ENCODE results near the gene MRPL46.

MRPL46 gene

DNA sequence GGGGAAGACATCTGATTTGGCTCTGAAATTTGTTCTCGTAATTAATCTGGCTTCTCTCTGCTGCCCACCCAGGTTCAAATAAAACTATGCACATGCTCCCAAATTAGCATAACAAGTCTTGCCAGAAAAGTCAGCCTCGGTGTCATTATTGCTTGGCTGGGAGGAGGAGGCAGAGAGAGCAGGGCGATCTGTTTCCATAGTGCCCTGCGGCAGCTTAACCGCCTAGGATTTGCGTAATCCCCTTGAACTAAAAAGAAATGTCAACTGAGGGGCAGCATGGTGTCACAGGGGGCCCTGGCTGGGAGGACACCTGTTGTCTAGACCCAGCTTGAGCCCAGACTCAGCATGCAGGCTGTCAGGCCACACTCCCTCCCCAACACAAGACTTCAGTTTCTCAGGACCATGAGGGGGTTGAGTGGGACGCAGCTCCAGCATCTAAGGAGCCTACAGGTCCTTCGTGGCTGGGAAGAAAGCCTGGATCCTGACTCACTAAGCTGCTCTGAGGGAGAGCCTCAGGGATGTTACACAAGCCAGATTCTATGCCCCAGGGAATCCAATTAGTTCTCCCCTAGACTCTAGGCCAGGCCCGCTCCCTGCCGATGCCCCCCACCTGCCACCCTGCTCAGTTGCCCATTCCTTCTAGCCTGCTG lies 17.6 kb upstream of the MRPL46 start:
- Histone ChIP-seq H3K9ac (ENCODE audit: low read length) (no peak overlapping the region), H2AFZ (ENCODE audit: low read length) (no peak overlapping the region), H3F3A (ENCODE audit: insufficient read depth, low read length) (no peaks in the 10 kb centered on the region), H3K9me2 (ENCODE audit: low read depth, low read length) (no peaks in the 10 kb centered on the region), H3K4me1 (ENCODE audit: insufficient read depth, low read length, severe bottlenecking) (no peaks in the 10 kb centered on the region), H3K27me3 (ENCODE audit: insufficient read depth, low read length) (no peaks in the 10 kb centered on the region), H3K4me2 (ENCODE audit: low read length) (no peak overlapping the region), H3K9me3 (ENCODE audit: low read length) (no peaks in the 10 kb centered on the region), H3K36me3 (ENCODE audit: insufficient read depth, low read length) (no peaks in the 10 kb centered on the region), H3K4me3 (ENCODE audit: low read depth, low read length, poor library complexity, severe bottlenecking) (no peak overlapping the region), H3K79me2 (ENCODE audit: insufficient read depth, low read length) (no peaks in the 10 kb centered on the region), H3K27ac (ENCODE audit: low read depth, low read length, poor library complexity, severe bottlenecking) (no peak overlapping the region), H4K20me1 (ENCODE audit: insufficient read depth, low read length) (no peaks in the 10 kb centered on the region)
- TF ChIP-seq EZH2 (IDR thresholded peaks at IDR 0.05; ENCODE audit: borderline replicate concordance, low read length): no peak
- no peak for TF ChIP-seq CTCF (IDR thresholded peaks at IDR 0.05; ENCODE audit: low read length)

DNA sequence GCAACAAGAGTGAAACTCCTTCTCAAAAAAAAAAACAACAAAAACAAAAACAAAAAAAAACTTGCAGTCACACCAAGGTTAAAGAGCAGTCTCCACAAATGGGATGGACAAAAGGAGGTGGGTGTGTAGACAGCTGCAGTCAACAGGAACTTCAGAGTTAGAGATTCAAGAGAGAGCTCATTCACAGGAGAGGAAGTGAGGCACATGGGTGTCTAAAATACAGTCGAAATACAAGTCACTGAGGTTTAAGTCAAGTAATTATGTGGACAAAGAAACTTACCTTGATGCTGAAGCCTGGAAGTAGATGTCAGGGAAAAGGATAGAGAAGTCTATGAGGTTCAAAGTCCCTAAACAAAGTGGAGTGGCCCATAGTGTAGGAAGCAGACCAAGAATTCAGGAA lies 15.1 kb upstream of the MRPL46 start:
- Histone ChIP-seq H3K9ac (ENCODE audit: low read length) (no peak overlapping the region), H3K4me3 (ENCODE audit: low read depth, low read length, poor library complexity, severe bottlenecking) (no peak overlapping the region), H3K4me2 (ENCODE audit: low read length) (no peak overlapping the region), H3K4me1 (ENCODE audit: insufficient read depth, low read length, severe bottlenecking) (no peaks in the 10 kb centered on the region), H3K27ac (ENCODE audit: low read depth, low read length, poor library complexity, severe bottlenecking) (no peak overlapping the region), H2AFZ (ENCODE audit: low read length) (no peak overlapping the region), H4K20me1 (ENCODE audit: insufficient read depth, low read length) (no peaks in the 10 kb centered on the region), H3K9me3 (ENCODE audit: low read length) (no peaks in the 10 kb centered on the region), H3K79me2 (ENCODE audit: insufficient read depth, low read length) (no peaks in the 10 kb centered on the region), H3K9me2 (ENCODE audit: low read depth, low read length) (no peaks in the 10 kb centered on the region), H3F3A (ENCODE audit: insufficient read depth, low read length) (no peaks in the 10 kb centered on the region), H3K27me3 (ENCODE audit: insufficient read depth, low read length) (no peaks in the 10 kb centered on the region), H3K36me3 (ENCODE audit: insufficient read depth, low read length) (peaks cover 14% of the 10 kb centered on the region)
- TF ChIP-seq CTCF (IDR thresholded peaks at IDR 0.05; ENCODE audit: low read length) (no peak), EZH2 (IDR thresholded peaks at IDR 0.05; ENCODE audit: borderline replicate concordance, low read length) (no peak)

DNA sequence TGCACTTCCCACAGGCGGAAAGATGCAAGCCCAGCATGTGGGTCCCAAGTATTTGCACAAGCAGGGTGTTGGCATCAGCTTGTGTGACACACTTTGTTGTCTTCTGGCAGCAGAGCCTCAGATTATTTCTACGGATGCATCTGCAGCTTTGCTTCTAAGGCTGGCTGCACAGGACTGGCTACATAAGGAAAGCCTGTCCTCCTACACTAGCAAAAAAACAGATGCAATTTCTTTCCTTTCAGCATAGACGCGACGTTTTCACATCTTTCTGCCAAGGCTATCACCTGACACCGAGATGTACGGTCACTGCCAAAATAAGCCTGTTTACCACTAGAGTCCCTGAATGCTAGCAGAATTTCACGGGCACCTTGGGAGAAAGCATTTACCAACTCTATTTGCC lies 13.8 kb upstream of the MRPL46 start:
- H2AFZ ChIP-seq (ENCODE audit: low read length): no peak overlapping the region
- TF ChIP-seq EZH2 (IDR thresholded peaks at IDR 0.05; ENCODE audit: borderline replicate concordance, low read length) (no peak), CTCF (IDR thresholded peaks at IDR 0.05; ENCODE audit: low read length) (no peak)

More for the DNA sequence above, 13.8 kb upstream of the MRPL46 start:
- H3K79me2 ChIP-seq (ENCODE audit: insufficient read depth, low read length): no peaks in the 10 kb centered on the region
- H3K27me3 ChIP-seq (ENCODE audit: insufficient read depth, low read length): no peaks in the 10 kb centered on the region
- no peak overlapping the region for H3K9ac ChIP-seq (ENCODE audit: low read length)
- H3K4me2 ChIP-seq (ENCODE audit: low read length): no peak overlapping the region
- H3K4me3 ChIP-seq (ENCODE audit: low read depth, low read length, poor library complexity, severe bottlenecking): no peak overlapping the region
- H4K20me1 ChIP-seq (ENCODE audit: insufficient read depth, low read length): no peaks in the 10 kb centered on the region
- H3K27ac ChIP-seq (ENCODE audit: low read depth, low read length, poor library complexity, severe bottlenecking): no peak overlapping the region
- no peaks in the 10 kb centered on the region for H3K4me1 ChIP-seq (ENCODE audit: insufficient read depth, low read length, severe bottlenecking)
- no peaks in the 10 kb centered on the region for H3K9me3 ChIP-seq (ENCODE audit: low read length)
- no peaks in the 10 kb centered on the region for H3K9me2 ChIP-seq (ENCODE audit: low read depth, low read length)
- no peaks in the 10 kb centered on the region for H3F3A ChIP-seq (ENCODE audit: insufficient read depth, low read length)
- peaks cover 23% of the 10 kb centered on the region for H3K36me3 ChIP-seq (ENCODE audit: insufficient read depth, low read length)
